ENCODE results near the gene CARD11. TPM values are rescaled to one million over a fixed set of nuclear protein-coding genes. Genes with fewer than 3 reads are reported as not detected.

CARD11 gene
- total and polyA plus RNA-seq, 8 donors = 0.31 to 6.2 (median 1.5) TPM

DNA sequence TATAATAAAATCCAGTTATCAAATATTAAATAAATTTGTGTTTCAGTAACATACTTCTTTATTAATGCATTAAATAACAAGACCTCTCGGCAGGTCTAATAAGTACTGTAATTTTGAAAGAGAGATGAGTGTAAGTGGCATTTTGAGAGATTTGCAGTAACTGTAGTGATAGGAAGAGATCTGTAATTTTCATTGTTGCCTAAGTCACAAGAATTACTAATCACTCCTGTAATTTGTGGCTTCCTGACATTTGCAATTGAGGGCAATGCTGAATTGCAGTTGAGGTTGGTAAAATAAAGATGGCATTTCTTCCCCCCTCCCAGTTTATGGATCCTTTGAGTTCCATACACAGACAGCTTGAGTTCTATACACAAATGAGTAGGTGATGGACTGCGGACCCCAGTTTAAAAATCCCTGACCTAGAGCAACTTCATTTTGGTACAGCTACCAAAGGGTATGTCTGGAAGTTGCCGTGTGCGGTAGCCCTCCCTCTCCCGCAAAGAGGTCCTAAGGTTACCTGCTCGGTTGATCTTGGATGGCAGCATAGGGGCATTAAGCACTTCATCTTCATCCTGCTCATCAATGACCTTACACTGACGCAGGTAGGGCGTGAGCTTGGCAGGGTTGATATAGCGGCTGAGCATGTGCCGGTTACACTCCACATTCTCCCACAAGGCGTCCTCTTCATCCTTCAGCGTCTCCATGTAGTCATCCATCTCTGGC is 96.4 kb downstream of the CARD11 start:
- Histone ChIP-seq H3K27me3 (no peaks in the 10 kb centered on the region), H3K36me3 (no peaks in the 10 kb centered on the region), H3K4me3 (no peak overlapping the region), H3K9me3 (no peaks in the 10 kb centered on the region), H3K4me1 (no peaks in the 10 kb centered on the region), H3K27ac (no peak overlapping the region)
- intact Hi-C loops (cut with DNase I) = no loop called here
- no peak for FAIRE-seq
- TF ChIP-seq, protein P1, sequence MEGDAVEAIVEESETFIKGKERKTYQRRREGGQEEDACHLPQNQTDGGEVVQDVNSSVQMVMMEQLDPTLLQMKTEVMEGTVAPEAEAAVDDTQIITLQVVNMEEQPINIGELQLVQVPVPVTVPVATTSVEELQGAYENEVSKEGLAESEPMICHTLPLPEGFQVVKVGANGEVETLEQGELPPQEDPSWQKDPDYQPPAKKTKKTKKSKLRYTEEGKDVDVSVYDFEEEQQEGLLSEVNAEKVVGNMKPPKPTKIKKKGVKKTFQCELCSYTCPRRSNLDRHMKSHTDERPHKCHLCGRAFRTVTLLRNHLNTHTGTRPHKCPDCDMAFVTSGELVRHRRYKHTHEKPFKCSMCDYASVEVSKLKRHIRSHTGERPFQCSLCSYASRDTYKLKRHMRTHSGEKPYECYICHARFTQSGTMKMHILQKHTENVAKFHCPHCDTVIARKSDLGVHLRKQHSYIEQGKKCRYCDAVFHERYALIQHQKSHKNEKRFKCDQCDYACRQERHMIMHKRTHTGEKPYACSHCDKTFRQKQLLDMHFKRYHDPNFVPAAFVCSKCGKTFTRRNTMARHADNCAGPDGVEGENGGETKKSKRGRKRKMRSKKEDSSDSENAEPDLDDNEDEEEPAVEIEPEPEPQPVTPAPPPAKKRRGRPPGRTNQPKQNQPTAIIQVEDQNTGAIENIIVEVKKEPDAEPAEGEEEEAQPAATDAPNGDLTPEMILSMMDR (IDR thresholded peaks at IDR 0.05) = no peak
- no peak for DNase-seq
- no peak for ATAC-seq
- WGBS, 2 donors = 78 to 83% methylated on average over 12 of the region's 12 CpGs

DNA sequence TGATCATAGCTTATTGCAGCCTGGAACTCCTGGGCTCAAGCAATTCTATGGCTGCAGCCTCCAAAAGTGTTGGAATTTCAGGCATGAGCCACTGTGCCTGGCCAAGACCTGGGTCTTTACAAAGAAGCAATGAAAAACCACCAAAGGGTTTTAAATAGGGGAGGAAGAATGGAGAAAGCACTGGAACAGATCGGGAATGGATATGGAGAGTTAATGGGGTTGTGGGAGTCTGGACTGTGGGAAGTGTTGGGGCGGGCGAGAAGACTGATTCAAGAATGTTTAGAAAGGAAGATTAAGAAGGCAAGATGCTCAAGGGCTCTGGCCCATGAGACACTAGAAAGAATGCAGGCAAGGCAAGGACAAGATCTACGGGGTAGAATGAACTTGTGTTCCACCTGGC is 98.5 kb downstream of the CARD11 start:
- DNase-seq = no peak
- Histone ChIP-seq H3K27ac (no peak overlapping the region), H3K4me1 (no peaks in the 10 kb centered on the region), H3K27me3 (no peaks in the 10 kb centered on the region), H3K9me3 (no peaks in the 10 kb centered on the region), H3K36me3 (no peaks in the 10 kb centered on the region), H3K4me3 (no peak overlapping the region)
- FAIRE-seq = no peak
- intact Hi-C loops (cut with DNase I) = no loop called here
- 84 to 86% methylated on average over 4 of the region's 4 CpGs for WGBS, 2 donors
- no peak for ATAC-seq
- TF ChIP-seq, protein P1 (IDR thresholded peaks at IDR 0.05) = no peak

DNA sequence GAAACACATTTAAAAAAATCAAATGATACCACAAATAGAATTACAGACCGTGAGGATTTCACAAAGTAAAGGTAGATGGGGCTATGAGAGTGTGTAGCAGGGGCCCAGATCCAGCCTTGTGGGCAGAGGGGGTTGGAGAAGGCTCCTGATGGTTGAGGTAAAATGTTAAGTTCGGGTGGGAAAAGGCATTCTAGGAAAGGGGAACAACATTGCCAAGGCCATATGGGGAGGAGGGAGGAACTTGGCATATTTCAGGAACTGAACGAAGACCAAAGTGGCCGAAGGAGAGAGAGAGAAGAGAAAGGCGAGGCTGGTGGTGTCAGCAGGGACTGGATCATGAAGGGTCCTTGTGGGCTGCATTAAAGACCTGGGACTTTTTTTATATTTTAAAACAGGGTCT is 98.9 kb downstream of the CARD11 start:
- intact Hi-C loops (cut with DNase I) = no loop called here
- no peak overlapping the region for H3K27ac ChIP-seq
- H3K27me3 ChIP-seq = no peaks in the 10 kb centered on the region
- FAIRE-seq (no peak), DNase-seq (peak in 1 of 6 donors; percentile 8), ATAC-seq (peak in 1 of 4 donors; percentile 33)
- 74 to 81% methylated on average over 5 of the region's 5 CpGs for WGBS, 2 donors
- H3K36me3 ChIP-seq = no peaks in the 10 kb centered on the region
- H3K9me3 ChIP-seq = no peaks in the 10 kb centered on the region
- no peaks in the 10 kb centered on the region for H3K4me1 ChIP-seq
- TF ChIP-seq, protein P1 (IDR thresholded peaks at IDR 0.05) = no peak
- no peak overlapping the region for H3K4me3 ChIP-seq

DNA sequence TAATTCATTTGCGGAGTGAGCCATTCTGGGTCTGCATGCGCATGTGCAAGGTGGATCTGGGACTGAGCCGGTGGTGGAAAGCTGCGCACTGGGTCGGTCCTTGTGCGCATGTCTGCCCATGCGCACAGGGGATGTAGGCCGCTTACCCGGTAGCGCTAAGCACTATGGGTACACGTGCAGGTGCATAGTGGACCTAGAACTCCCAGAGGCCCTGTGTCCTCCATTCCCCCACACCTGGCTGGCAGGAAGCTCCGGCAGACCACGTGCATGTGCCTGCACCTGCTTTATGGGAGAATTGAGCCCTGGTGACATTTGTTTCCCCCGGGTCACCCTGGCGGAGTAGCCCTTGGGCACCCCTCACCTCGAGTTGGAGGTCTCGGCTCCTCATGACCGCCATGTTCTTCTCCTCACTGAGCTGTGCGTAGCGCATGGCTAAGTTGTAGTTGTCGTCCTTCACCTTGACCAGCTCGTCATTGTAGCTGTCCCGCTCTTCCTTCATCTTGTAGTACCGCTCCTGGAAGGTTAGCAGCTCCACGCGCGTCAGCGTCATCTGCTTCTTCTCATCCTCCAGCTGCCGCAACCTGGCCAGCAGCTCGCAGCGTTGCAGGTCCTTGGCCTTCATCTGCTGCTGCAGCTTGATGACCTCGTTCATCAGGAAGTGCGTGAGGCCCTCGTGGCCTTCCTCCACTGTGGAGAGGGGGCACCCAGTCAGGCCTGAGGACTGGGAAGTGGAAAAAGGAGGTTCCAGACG is 99.6 kb downstream of the CARD11 start:
- no peak for ATAC-seq
- TF ChIP-seq, protein P1 (IDR thresholded peaks at IDR 0.05) = no peak
- DNase-seq = peak in 1 of 6 donors; percentile 10
- WGBS, 2 donors = 87 to 89% methylated on average over 35 of the region's 35 CpGs
- no peaks in the 10 kb centered on the region for H3K27me3 ChIP-seq
- no peaks in the 10 kb centered on the region for H3K36me3 ChIP-seq
- H3K4me3 ChIP-seq = no peak overlapping the region
- H3K27ac ChIP-seq = no peak overlapping the region
- H3K4me1 ChIP-seq = no peaks in the 10 kb centered on the region
- H3K9me3 ChIP-seq = no peaks in the 10 kb centered on the region
- FAIRE-seq = no peak
- intact Hi-C loops (cut with DNase I) = no loop called here
